SK-N-MC (cell line): ENCODE results near the gene MAP3K5.

ENCODE experiments used
- EZH2 ChIP-seq: fragments of 200-600 bp; sonication (generic); IDR thresholded peaks from one replicate; pipeline ENCODE4 v1.6.1; 2017; ENCODE audit warnings: antibody characterized with exemption
- POLR2AphosphoS5 ChIP-seq: IDR thresholded peaks from 2 replicates; pipeline ENCODE4 v1.6.1; 2012; ENCODE audit warnings: mild to moderate bottlenecking, low read depth, low read length, borderline replicate concordance

- TF ChIP-seq EZH2 (no peak), POLR2AphosphoS5 (no peak)
These were observed 244.9 kb downstream of the MAP3K5 start for GRCh38 chr6:136547336-136547735.
